Pons (tissue), 1 donor: ENCODE measurements around the gene RNU1-3.
"Not testable (repeated sequence)": the region's sequence is repeated elsewhere in the genome, so short reads cannot be mapped to it uniquely, and the experiment has no call there.

Experiments
- DNase-seq: peaks from one replicate; pipeline ENCODE4 v3.0.0-alpha.2; 2016; ENCODE audit warnings: low spot score

RNU1-3 gene

DNA sequence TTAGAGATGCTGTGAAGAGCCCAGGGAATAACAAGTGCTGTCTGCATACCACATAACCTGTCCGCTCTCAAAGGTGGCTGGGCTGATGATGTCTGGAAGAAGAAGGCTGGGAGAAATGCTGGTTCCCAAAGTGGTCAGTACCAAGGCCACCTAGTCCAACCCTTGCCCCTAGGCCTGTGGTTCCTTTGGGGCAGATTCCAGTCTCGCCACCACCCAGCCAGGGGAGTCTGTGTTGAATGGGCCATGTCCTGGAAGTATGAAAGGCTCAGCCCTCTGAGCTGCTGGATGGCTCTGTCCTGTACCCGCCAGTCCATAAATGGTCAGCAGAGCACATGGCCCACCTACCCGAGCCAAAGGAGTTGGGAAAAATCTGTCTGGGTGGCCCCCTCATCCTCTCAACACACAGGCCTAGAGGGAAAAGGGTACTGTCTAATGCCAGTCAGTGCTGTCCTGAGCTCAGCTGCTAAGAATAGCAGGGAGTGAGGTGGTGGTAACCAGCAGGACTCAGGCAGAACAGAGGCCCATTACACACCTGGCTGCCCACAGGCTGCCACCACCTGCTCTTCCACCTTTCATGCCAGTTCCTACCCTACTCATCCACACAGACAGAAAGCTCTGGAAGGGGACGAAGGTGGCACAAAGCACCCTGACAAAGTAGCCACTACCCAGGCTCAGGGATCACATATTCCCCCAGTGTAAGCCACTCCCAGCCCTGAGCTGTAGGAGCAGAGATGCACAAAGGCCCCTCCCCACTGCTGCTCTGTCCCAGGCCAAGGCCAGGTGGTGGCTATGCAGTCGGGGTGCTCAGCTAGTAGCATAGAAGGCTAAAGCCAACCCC, 28.6 kb downstream of the RNU1-3 start:
- DNase-seq, result not testable (repeated sequence)

DNA sequence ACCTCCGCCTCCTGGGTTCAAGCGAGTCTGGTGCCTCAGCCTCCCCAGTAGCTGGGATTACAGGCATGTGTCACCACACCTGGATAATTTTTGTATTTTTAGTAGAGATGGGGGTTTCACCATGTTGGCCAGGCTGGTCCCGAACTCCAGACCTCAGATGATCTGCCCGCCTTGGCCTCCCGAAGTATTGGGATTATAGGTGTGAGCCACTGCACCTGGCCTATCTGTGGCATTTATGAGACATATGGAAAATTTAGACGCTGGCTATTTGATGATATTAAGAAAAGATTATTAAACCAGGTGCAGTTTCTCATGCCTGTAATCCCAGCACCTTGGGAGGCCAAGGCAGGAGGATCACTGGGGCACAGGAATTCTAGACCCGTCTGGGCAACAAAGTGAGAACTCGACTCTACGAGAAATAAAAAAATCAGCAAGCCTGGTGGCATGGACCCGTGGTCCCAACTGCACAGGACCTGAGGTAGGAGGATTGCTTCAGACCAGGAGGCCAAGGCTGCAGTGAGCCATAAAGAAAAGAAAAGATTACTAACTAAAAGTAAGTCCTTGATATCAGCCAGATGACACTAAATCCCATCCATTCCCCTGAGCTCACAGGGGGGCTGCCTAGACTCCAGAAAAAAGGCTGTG, 30.1 kb downstream of the RNU1-3 start:
- DNase-seq, result not testable (repeated sequence)

DNA sequence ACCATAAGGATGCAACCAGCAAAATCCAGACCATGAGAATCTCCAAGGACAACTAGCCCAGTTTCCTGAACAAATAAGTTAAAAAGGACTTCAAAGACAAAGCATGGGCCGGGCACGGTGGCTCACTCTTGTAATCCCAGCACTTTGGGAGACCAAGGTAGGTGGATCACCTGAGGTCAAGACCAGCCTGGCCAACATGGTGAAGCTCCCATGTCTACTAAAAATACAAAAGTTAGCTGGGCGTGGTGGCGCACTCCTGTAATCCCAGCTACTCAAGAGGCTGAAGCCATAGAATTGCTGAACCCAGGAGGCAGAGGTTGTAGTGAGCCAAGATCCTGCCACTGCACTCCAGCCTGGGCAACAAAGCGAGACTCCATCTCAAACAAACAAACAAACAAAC, 30.8 kb downstream of the RNU1-3 start:
- DNase-seq, result not testable (repeated sequence)

DNA sequence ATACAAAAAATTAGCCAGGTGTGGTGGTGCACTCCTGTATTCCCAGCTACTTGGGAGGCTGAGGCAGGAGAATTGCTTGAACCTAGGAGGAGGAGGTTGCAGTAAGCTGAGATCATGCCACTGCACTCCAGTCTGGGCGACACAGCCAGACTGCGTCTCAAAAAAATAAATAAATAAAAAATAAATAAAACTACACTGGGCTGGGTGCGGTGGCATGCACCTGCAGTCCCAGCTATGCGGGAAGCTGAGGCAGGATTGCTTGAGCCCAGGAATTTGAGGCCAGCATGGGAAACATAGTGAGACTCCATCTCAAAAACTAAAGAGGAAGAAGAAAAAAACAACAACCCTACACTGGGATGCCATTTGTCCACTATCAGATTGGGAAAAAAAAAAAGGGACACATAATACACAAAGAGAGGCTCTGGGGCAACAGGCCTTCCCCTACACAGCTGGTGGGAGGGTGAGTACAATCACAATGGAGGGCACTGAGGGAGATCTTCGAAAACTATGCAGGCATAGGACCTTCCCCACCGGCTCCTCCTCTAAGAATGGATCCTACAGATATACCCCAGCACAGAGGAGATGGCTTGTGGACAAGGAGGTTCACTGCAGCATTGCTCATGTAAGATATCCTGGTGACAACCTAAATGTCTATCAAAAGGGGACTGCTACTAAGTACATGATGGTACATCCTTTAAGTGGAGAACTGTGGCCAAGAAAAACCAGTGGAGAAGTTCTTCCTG, 33.0 kb downstream of the RNU1-3 start:
- DNase-seq, result not testable (repeated sequence)

DNA sequence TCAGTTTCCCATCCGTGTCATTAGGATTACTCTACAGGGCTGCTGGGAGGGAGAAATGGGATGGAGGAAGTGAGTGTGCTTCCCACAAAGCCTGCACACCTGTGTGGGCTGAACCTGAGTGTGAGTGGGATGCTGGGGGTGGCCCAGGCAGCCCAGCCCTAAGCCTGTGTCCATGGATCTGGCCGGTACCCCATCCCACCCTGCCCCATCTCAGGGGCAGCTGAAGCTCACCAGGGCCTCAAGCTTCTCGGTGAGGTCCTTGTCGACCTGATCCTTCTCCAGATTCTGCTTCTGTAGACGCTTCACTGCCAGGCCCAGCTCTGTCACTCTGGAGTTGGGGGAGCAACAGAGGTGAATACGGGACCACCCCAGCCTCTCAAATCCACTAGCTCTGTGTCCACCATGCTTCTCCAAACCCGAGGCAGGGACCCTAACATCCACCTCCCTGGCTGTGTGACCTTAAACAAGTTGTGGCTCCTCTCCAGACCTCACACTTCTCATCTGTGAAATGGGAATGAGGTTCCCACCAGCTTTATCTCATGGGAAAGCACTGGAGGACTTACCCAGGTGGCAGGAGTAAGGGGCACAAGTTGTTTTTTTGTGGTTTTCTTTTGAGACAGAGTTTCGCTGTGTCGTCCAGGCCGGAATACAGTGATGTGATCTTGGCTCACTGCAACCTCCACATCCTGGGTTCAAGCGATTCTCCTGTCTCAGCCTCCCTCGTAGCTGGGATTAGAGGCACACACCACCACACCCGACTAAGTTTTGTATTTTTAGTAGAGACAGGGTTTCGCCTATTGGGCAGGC, 34.5 kb downstream of the RNU1-3 start:
- not testable (repeated sequence) for DNase-seq

DNA sequence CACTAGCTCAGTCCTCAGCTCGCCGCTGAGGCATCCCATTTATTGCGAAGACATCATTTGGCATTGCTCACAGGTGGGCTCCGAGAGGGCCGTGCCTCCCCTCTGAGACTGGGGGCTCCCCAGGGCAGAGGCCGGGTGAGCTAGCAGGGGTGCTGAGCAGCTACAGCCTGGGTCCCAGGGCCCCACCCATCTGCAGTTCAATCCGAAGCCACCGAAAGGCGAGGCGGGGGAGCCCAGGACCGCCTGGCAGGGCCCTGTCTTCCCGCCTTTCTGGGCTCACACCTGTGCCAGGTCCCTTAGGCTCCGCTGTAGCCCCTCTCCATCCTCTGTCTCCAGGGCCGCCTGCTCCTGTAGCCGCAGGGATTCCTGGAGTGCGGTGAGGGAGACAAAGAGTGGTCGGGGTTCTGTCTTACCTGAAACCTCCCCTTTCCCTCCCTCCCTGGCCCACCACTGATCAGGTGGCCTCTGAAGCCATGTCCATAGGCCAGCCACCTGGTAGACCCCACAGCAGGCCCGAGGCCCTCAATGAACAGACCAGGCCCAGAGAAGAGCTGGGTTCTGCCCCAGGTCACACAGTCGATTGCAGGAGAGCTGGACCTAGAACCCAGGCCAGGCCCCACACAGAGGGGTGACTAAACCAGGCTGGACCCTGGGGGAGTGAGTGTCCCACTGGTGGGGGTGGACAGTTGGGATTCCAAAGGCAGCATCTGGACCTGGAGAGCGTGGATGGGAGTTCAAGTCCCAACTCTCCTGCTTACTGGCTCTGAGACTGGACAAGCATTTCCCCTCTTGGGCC, 35.3 kb downstream of the RNU1-3 start:
- DNase-seq, result no peak

DNA sequence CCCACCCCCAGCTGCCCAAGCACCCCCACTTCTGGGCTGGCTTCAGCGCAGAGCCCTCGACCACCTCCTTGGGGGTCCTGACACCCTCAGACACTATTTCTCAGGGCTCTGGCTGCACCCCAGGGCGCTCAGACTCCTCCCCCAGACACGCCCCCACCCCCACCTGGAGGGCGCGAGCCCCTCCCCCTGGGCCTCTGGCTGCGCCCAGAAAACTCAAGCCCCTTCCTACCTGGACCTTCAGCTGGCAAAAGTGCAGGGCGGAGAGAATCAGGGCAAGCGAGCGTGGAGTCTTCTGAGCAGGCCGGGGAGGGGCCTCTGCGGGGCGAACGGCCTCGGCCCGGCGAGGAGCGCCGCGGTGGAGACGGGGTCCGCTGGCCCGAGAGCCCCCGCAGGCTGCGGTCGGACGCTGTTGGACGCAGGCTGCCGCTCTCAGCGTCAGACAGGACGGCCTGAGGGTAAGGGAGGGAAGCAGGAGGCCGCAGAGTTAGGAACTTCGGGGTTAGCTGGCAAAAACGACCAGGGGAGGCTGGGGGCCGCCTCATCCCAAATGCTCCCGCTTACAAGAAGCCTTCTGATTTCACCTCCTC, 36.0 kb downstream of the RNU1-3 start:
- no peak for DNase-seq

DNA sequence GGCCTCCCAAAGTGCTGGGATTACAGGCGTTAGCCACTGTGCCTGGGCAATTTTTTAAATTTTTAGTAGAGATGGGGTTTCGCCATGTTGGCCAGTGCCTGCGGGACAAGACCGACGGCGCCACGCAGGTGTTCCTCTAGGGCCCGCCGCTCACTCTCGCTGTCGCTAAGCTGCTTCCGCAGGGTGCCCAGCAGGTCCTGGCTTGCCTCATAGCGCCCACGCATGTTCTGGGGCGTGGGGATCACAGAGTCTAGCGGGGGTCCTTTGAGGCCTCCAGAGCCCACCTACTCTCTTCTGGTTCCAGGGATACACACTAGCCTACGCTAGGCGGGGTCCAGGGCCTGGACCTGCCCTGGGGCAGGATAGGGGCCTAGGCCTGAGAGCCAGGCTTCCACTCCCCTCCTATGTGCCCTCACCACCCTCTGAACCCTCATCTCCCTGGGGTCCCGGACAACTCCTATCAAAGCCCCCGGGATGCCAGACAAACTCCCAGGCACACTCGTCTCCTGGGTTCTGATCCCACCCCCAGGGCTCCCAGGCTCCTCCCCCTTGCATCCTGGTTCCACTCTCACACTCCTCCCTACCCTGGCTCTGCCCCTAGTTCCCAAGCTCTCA, 36.7 kb downstream of the RNU1-3 start:
- DNase-seq, result not testable (repeated sequence)

DNA sequence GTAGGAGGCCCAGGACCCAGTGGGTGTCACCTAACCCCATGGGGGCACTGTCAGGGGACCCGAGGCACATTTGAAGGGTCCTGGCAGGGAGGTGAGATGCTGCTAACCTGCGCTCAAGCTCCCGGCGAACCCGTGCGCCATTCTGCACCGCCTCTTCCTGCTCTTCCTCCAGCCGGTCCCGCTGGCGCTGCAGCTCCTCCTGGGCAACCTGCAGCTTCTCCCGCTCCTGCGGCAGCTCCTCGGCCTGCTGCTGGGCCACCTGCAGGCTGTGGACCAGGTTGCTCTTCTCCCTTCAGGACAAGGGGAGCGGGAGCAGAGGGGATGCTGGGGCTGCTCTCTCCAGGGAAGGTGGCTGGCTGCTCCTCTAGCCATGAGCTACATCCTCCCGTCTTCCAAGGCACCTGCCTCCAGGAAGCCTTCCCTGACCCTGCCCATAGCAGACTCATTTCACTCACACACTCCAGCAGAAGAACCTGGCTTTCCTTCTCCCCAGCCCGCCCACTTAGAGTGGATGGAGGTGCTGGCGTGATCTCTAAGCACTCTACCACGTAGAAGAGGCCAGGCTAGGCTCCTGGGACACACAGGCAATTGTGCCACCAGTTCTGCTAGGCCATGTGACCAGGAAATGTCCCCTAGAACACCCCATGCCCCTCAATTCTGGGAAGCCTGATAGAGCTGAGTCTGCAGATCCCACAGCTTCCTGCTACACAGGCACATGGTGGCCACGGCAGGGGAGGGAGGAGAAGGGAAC, 38.2 kb downstream of the RNU1-3 start:
- DNase-seq, result no peak

DNA sequence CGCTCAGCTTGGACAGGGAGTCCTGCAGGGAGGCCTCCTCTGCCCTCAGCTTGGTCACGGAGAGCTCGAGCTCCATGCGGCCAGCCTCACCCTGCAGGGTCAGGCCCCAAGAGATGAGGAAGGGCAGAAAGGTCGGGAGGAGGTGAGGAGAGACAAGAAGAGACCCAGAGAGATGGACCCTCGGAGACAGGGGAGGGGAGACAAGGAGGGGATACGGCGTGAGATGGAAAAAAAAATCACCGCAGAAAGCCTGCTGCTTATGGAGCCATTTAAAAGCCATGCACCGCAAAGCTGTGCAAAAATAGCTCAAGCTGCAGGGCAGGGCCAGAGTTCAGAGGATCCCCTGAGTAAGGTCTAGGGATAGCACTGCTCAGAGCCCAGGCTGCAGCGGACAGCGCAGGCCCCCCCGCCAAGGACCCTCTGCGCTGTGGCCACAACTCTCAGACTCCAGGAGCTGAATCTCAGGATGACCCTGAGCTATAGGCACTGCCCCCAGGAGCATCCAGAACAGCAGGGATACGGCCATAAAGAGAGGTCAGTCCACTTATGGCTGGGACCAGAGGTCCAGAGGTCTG, 40.3 kb downstream of the RNU1-3 start:
- DNase-seq, result not testable (repeated sequence)

DNA sequence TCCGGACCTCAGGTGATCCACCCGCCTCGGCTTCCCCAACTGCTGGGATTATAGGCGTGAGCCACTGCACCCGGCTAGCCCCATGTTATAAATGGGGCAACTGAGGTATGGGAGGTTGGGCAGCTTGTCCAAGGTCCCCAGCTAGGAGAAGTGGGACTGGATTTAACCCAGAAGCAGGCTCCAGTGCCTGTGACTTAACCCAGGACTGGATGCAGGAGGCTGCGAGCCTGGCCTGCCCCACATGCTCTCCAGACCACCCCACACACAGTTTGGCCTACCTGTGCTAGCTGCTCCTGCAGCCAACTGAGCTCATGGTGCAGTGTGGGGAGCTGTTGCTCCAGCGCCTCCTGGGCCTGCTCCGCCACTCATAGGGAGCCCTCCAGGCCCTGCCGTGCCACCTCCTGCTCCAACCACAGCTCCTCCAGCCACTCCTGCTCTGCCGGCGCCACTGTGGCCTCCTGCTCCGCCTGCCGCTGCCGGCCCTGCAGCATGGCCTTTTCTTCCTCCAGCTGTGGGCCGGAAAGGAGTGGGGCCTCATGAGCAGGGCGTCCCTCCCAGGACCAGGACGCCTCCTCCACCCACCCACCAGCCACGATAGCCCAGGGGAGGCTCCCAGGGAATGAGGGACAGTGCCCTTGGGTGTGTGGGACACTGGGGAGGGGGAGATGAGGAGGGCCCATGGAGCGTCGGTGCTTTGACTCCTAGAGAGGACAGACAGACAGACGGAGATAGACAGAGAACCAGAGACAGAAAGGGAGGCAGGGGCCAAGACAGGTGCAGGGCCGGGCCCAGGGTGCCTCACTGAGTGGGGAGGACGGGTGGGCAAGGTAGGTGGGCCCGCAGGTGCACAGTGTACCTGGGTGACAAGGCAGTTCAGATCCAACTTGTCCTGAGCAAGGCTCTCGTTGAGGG, 41.0 kb downstream of the RNU1-3 start:
- DNase-seq, result no peak

DNA sequence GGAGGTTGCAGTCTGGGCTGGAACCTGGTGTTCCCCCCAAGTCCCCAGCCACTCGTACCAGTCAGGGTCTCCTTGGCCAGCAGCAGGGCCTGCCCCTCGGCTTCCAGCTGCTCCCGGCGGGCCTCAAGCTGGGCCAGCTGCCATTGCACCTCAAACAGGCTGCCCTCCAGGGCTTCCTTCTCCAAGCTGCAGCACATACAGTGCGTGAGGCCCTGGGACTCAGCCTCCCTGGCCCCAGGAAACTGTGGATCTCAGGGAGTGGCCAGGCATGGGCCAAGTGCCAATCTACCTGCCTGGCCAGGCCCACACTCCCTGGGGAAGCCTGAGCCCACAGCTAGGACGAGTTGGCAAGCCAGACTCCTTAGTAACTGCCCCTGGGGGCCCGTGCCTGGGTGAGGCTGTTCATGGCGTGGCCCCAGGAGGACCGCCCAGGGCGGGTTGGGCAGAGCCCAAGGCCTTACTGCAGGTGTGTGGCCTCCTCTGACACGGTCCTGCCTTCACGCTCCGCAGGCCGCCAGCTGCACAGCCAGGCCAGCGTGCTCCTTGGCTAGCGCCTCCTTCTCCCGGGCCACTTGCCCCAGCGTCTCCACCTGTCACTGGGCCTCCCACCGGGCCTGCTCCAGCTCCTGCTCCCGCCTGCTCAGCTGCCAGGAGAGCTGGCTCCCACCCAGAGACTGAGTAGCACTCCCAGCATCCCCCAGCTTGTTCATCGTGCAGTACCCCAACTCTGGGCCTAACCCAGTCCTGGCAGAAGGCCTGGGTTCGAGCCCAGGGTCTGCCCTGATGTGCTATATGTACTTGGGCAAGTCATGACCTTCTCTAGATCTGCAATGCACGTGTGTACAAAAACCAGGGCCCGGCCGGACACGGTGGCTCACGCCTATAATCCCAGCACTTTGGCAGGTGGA, 42.7 kb downstream of the RNU1-3 start:
- not testable (repeated sequence) for DNase-seq

DNA sequence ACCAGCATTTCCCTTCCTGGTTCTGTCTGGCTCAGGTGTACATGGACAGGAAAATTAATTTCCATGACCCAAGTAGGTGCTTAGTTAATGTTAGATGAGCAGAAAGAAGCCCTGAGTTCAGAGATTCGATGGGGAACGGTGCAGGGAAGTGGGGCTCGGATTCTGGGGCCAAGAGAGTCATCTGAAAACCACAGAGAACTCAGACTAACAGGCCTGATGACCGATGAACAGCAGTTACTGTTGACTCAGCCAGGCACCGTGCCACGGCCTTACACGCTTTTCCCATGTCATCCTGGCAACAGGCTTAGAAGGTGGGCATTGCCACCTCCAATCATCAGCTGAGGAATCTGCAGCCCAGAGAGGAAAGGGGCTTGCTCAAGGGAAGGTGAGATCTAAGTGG, 43.4 kb downstream of the RNU1-3 start:
- not testable (repeated sequence) for DNase-seq

DNA sequence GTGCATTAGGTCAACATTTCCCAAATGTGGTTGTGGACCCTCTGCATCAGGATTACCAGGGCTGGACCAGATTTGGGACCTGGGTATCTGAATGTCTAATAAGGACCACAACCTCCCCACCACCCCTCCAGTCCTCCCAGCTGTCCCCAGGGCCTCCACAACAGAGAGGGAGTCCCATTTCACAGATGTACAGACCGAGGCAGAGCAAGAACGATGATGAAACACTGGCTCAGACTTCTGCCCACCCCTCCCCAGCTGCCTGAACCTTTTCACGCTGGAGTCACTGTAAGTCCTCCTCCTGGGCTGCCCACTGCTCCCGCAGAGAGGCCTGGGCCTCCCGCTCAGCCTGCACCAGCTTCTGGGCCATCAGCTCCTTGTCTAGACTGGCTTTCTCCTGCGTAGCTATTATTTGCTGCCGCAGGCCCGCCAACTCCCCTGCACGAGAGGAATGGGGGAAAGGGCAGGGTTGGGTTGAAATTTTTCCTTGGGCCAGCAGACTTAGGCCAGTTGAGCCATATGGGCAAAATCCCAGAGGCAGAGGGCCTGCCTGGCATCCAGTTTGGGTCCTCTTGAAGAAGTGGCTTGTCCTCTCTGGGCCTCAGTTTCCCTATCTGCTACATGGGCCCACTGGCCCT, 45.0 kb downstream of the RNU1-3 start:
- DNase-seq, result not testable (repeated sequence)

DNA sequence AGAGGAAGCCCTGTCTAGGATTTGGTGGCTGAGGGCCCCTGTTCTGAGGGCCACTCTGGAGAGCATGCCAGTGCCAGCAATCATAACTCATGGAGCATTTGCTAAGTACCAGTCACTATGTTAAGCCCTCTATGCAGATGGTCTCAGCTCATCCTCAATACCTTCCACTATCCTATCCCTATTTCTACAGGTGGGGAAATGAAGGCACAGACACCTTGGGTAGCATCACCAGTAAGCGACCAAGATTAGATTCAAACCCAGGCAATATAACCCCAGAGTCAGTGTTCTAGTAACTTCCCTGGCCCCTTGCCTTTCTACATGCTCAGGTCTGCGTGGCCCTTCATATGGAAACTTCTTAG, 45.5 kb downstream of the RNU1-3 start:
- peak; percentile 52 for DNase-seq

DNA sequence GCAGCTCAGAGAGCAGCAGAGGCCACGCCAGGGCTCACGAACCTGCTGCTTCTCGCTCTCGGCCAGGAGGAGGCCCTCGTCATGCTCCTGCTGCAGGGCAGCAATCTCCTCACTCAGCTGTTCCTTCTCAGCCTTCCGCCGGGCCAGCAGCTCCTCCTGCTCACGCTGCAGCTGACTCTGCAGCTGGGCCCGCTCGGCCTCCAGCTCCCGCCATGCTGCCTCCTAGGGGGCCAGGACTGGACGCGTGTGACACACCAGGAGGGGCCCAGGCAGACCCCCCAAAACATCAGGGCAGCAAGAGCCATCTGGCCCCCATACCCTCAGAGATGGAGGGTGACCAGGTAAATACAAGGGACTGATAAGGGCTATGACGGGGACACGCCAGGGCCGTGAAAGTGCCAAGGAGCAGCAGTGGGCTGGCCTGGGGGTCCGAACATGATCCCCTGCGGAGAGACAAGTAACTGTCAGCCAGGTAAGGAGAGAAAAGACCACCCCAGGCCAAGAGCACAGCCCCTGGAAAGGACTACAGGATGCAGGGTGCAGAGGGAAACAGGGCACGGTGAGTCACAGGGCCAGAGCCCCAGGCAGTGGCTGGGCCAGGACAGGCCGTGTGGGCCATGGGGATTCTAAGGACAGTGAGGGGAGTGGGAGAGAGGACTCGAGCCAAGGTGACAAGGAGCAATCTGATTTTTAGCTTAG, 46.8 kb downstream of the RNU1-3 start:
- DNase-seq, result not testable (repeated sequence)
